ENCODE results near the gene TRPM5.
A peak's percentile ranks its signal among the peaks of the same experiment; 100 is the strongest.

TRPM5 gene

DNA sequence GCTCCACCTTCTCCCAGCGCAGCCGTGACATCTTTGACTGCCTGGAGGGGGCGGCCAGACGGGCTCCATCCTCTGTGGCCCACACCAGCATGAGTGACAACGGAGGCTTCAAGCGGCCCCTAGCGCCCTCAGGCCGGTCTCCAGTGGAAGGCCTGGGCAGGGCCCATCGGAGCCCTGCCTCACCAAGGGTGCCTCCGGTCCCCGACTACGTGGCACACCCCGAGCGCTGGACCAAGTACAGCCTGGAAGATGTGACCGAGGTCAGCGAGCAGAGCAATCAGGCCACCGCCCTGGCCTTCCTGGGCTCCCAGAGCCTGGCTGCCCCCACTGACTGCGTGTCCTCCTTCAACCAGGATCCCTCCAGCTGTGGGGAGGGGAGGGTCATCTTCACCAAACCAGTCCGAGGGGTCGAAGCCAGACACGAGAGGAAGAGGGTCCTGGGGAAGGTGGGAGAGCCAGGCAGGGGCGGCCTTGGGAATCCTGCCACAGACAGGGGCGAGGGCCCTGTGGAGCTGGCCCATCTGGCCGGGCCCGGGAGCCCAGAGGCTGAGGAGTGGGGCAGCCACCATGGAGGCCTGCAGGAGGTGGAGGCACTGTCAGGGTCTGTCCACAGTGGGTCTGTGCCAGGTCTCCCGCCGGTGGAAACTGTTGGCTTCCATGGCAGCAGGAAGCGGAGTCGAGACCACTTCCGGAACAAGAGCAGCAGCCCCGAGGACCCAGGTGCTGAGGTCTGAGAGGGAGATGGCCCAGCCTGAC is 41.2 kb downstream of the TRPM5 start:
- DNase-seq (ENCODE audit: low spot score), result no peak

DNA sequence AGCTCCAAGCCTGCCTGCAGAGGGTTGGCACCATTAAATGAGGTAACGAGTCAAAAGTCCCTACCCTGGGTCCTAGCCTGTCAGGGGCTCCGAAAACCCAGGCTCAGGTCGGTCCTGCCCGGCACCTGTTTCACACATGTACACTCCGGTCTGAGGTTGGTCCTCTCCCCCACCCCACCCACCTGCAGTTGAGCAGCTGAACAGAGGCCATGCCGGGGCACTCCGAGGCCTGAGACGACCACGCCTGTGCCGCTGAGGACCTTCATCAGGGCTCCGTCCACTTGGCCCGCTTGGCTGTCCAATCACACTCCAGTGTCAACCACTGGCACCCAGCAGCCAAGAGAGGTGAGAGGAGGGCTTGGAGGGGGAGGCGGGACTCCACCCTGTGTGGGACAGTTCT is 42.2 kb downstream of the TRPM5 start:
- no peak for DNase-seq (ENCODE audit: low spot score)

- DNase-seq (ENCODE audit: low spot score), result no peak
Measured at GRCh38 chr11:2401436-2401984, 42.8 kb downstream of the TRPM5 start.

DNA sequence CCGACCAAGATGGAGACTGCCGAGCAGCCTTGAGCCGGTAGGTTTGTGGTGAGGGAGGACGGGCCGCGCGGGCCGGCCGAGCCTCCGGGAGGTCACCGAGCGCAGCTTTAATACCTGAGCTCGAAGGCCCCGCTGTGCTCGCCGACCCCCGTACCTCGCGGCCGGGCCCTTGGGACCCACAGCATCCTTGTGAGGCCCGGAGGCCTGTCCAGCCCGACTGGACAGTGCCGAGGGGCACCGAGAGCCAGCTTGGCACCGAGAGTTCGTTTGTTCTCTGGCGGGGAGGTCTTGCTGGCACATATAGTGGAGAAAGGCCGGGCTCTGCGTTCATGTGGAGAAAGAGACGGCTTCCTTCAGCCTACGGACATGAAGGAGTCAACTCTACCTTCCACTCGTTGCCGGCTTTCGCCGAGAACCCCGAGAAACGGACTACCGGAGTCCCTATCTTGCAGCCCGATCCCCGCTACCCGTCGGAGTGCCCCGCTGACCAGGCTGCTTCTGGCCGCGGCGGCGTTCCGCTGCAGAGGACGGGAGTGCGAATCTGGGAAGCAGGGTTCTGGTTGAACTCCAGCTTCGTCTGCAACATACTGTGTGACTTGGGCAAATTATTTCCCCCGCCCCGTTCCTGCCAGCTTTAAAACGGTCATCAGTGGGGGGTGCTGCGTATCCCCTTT is 43.4 kb downstream of the TRPM5 start:
- no peak for DNase-seq (ENCODE audit: low spot score)

GRCh38 chr11:2400069-2400761 is 44.1 kb downstream of the TRPM5 start, which contains the start of gene TSSC4:
TSSC4 (plus strand) TSS chr11:2400750; CDS start chr11:2402634, 1,884 bp downstream.
- peak; percentile 98 for DNase-seq (ENCODE audit: low spot score)

GRCh38 chr11:2399488-2400068 is 44.7 kb downstream of the TRPM5 start:
- no peak for DNase-seq (ENCODE audit: low spot score)

DNA sequence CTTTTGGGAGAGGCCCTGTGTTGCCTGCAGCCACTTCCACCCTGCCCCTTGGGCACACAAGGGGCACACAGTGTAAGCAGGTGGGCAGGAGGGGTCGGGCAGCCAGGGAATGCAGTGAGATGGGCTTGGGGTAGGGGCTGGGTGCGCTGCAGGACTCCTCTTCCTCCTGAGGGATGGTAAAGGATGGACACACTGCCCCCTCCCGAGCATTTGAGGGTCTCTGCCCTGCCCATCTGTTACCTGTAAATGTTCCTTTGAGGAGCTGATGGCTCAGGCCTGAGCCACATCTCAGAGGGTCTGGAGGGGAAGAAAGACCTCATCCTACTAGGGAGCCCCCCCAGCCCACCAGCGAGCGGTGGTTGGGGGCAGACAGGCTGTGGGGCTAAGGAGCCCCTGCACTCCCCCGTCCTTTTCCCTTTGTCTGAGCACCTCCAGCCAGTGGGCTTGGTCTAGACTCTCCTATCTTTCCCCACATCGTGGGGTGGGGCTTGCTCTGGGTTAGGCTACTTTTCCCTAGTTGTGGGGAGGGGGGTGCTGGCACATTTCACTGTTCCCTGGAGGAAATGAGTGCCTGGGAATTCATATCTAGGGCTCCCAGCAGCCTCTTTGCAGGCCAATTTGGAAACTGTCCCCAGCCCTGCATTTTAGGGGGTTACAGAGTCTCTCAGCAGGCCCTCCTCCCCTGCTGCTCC is 45.5 kb downstream of the TRPM5 start:
- no peak for DNase-seq (ENCODE audit: low spot score)

GRCh38 chr11:2397005-2397404 is 47.3 kb downstream of the TRPM5 start:
- DNase-seq (ENCODE audit: low spot score), result no peak

GRCh38 chr11:2396471-2396870 is 47.8 kb downstream of the TRPM5 start:
- no peak for DNase-seq (ENCODE audit: low spot score)

- no peak for DNase-seq (ENCODE audit: low spot score)
Measured at GRCh38 chr11:2395856-2396255, 48.5 kb downstream of the TRPM5 start.

DNA sequence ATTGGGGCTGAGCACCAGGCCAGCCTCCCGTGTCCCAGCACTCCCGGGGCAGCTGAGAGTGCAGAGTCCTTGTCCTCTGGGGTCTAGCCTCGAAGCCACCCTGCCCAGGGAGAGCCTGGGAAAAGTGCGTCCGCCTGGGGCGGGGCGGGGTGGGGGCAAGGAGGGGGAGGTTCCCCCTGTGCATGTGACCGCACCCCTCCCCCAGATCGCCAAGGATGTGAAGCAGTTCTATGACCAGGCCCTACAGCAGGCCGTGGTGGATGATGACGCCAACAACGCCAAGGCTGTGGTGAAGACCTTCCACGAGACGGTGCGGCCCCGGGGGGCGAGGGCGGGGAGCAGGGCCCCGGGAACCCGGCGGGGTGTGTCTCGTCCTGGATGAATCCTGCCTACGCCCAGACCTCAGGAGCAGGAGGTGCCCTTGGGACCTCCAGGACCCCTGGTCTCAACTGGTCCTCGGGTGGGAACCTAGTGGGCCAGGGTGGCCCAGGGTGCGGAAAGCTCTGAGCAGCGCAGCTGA is 49.0 kb downstream of the TRPM5 start:
- DNase-seq (ENCODE audit: low spot score), result no peak

DNA sequence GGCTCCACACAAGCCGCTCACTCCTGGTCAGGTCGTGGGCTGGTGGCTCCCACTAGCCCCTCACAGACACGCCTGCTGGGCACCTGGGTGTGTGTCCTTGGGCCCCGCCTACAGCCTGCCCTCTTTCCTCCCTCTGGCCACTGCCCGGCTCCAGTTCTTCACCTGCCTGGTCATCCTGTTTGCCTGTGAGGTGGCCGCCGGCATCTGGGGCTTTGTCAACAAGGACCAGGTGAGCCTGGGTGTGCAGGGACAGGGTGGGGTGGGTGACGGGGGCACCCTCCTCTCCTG is 49.6 kb downstream of the TRPM5 start:
- DNase-seq (ENCODE audit: low spot score), result no peak

Data from D341Med (cell line).